Measurements from ENCODE around the gene PADI1.

PADI1 gene

GRCh38 chr1:17233675-17234320, 28.9 kb downstream of the PADI1 start:
- H3K4me1 ChIP-seq = no peaks in the 10 kb centered on the region
- H3K27ac ChIP-seq = no peak overlapping the region
- no peaks in the 10 kb centered on the region for H3K79me2 ChIP-seq
- H3K4me2 ChIP-seq (ENCODE audit: low read length) = no peak overlapping the region
- H3K36me3 ChIP-seq (ENCODE audit: control insufficient read depth, insufficient read depth, low read length) = no peaks in the 10 kb centered on the region
- H3K27me3 ChIP-seq (ENCODE audit: control insufficient read depth, insufficient read depth, low read length) = no peaks in the 10 kb centered on the region
- H3K9ac ChIP-seq = no peak overlapping the region
- TF ChIP-seq CTCF (IDR thresholded peaks at IDR 0.05) = no peak
- H3K9me3 ChIP-seq (ENCODE audit: control insufficient read depth, low read length) = no peaks in the 10 kb centered on the region
- H2AFZ ChIP-seq = no peak overlapping the region
- no peak overlapping the region for H3K4me3 ChIP-seq (ENCODE audit: low read depth, low read length)

- no peaks in the 10 kb centered on the region for H3K4me1 ChIP-seq
- H3K36me3 ChIP-seq (ENCODE audit: control insufficient read depth, insufficient read depth, low read length) = no peaks in the 10 kb centered on the region
- no peaks in the 10 kb centered on the region for H3K27me3 ChIP-seq (ENCODE audit: control insufficient read depth, insufficient read depth, low read length)
- H2AFZ ChIP-seq = no peak overlapping the region
- H3K27ac ChIP-seq = no peak overlapping the region
- no peak overlapping the region for H3K4me2 ChIP-seq (ENCODE audit: low read length)
- H3K9ac ChIP-seq = no peak overlapping the region
- H3K4me3 ChIP-seq (ENCODE audit: low read depth, low read length) = no peak overlapping the region
- no peaks in the 10 kb centered on the region for H3K9me3 ChIP-seq (ENCODE audit: control insufficient read depth, low read length)
- no peak for TF ChIP-seq CTCF (IDR thresholded peaks at IDR 0.05)
- no peaks in the 10 kb centered on the region for H3K79me2 ChIP-seq
Measured at GRCh38 chr1:17234405-17234804, 29.5 kb downstream of the PADI1 start.

DNA sequence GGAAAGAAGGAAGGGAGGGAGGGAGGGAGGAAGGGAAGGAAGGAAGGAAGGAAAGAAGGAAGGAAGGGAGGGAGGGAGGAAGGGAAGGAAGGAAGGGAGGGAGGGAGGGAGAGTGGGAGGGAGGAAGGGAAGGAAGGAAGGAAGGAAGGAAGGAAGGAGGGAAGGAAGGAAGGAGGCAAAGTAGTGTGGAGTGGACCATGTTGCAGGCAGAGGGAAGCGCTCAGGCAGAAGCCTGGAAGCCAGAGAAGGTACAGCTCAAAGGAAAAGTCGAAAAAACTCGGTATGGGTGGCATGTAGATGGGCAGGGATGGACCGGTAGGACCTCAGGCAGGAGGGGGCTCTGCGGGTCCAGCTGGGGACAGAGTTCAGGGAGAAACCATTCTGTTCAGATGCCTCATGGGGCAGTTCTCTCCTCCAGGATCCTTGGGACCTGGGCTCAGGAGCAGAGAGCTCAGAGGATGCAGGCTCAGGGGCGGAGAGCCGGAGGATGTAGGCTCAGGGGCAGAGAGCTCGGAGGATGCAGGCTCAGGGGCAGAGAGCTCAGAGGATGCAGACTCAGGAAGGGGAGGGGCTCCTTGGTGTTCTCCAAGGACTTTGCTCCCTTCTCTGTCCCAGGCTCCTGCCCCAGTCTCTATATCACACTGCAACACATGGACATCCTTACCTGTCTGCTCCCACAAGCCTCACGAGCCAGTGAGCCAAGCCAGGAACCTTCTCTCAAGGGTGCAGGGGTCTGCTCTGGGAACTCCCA, 30.4 kb downstream of the PADI1 start:
- H3K36me3 ChIP-seq (ENCODE audit: control insufficient read depth, insufficient read depth, low read length) = no peaks in the 10 kb centered on the region
- no peaks in the 10 kb centered on the region for H3K79me2 ChIP-seq
- no peak for TF ChIP-seq CTCF (IDR thresholded peaks at IDR 0.05)
- no peak overlapping the region for H3K4me2 ChIP-seq (ENCODE audit: low read length)
- H3K9ac ChIP-seq = no peak overlapping the region
- no peaks in the 10 kb centered on the region for H3K4me1 ChIP-seq
- H3K4me3 ChIP-seq (ENCODE audit: low read depth, low read length) = no peak overlapping the region
- no peaks in the 10 kb centered on the region for H3K27me3 ChIP-seq (ENCODE audit: control insufficient read depth, insufficient read depth, low read length)
- H3K27ac ChIP-seq = no peak overlapping the region
- H2AFZ ChIP-seq = no peak overlapping the region
- no peaks in the 10 kb centered on the region for H3K9me3 ChIP-seq (ENCODE audit: control insufficient read depth, low read length)

- no peaks in the 10 kb centered on the region for H3K79me2 ChIP-seq
- H3K4me3 ChIP-seq (ENCODE audit: low read depth, low read length) = no peak overlapping the region
- no peaks in the 10 kb centered on the region for H3K9me3 ChIP-seq (ENCODE audit: control insufficient read depth, low read length)
- H3K4me2 ChIP-seq (ENCODE audit: low read length) = no peak overlapping the region
- no peaks in the 10 kb centered on the region for H3K36me3 ChIP-seq (ENCODE audit: control insufficient read depth, insufficient read depth, low read length)
- no peaks in the 10 kb centered on the region for H3K27me3 ChIP-seq (ENCODE audit: control insufficient read depth, insufficient read depth, low read length)
- H3K9ac ChIP-seq = no peak overlapping the region
- peak; percentile 78 for TF ChIP-seq CTCF (IDR thresholded peaks at IDR 0.05)
- no peaks in the 10 kb centered on the region for H3K4me1 ChIP-seq
- H3K27ac ChIP-seq = no peak overlapping the region
- H2AFZ ChIP-seq = no peak overlapping the region
Measured at GRCh38 chr1:17236779-17237560, 32.0 kb downstream of the PADI1 start.
